Colonic mucosa (tissue), 4 donors: ENCODE measurements around the gene MYL3. TPM values are rescaled to one million over a fixed set of nuclear protein-coding genes. Genes with fewer than 3 reads are reported as not detected.

Experiments
- DNase-seq: peaks from one replicate; pipeline ENCODE4 v3.0.0-alpha.2; 2020
- H3K27ac ChIP-seq: fragments of 200-600 bp; one replicate; pipeline ENCODE4 v1.8.0; 2021
- H3K27me3 ChIP-seq: fragments of 200-600 bp; one replicate; pipeline ENCODE4 v1.8.0; 2021
- H3K36me3 ChIP-seq: fragments of 200-600 bp; one replicate; pipeline ENCODE4 v1.8.0; 2021
- H3K4me1 ChIP-seq: fragments of 200-600 bp; one replicate; pipeline ENCODE4 v1.8.0; 2021; ENCODE audit warnings: mild to moderate bottlenecking
- H3K4me3 ChIP-seq: fragments of 200-600 bp; one replicate; pipeline ENCODE4 v1.8.0; 2021
- H3K9ac ChIP-seq, 2 donors: one replicate each; pipeline ENCODE4 v1.7.0; 2013; ENCODE audit warnings: control low read depth in 2 of 2, low read depth in 2 of 2, low read length in 2 of 2
- H3K9me3 ChIP-seq: fragments of 200-600 bp; one replicate; pipeline ENCODE4 v1.8.0; 2021
- CTCF ChIP-seq: fragments of 200-600 bp; IDR thresholded peaks from one replicate; pipeline ENCODE4 v1.8.0; 2022; ENCODE audit warnings: antibody characterized with exemption, mild to moderate bottlenecking
- intact Hi-C: fragments of 100-400 bp; cut with DNase I; formaldehyde crosslinking; loops from one replicate; pipeline ENCODE4 v1.14.1; 2022
- total RNA-seq, 2 donors: library from RNA; stranded (reverse); fragmentation: NEBNext Ultra II Directional in 1 of 2; extraction: Animal tissue kit (Norgen Biotek cat#: 25700) in 1 of 2; gene quantifications; one replicate each; pipeline ENCODE4 v1.2.1, GENCODE V29; 2021
- donor health status: healthy.
- donor health status: DM: no; HTN: no; CAD: no.
- donor health status: DM: no; HTN: no; CAD: no.

Gene MYL3
- total RNA-seq, 2 donors from 2014 or later: 1.7 TPM; not detected in 1

DNA sequence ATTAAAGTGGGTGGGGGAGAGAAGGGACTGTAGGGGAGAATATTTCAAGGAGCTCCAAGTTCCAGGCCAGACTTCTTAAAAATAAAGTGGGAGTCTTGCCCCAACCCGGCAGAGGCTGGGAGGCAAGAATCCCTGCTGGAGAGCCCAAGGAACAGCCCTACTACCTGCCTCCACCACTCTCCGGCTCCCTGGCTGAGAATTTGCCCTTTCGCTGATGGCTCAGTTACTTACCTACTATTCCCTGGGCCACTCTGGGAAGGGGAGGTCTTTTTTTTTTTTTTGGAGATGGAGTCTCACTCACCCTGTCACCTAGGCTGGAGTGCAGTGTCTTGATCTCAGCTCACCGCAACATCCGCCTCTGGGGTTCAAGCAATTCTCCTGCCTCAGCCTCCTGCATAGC is 15.5 kb downstream of the MYL3 start:
- Histone ChIP-seq H3K9me3 (no peaks in the 10 kb centered on the region), H3K4me3 (no peak overlapping the region), H3K9ac (no peak overlapping the region), H3K4me1 (no peaks in the 10 kb centered on the region), H3K27ac (no peak overlapping the region), H3K36me3 (no peaks in the 10 kb centered on the region), H3K27me3 (no peaks in the 10 kb centered on the region)
- TF ChIP-seq CTCF: no peak
- no peak for DNase-seq
- intact Hi-C loops: no loop called here

DNA sequence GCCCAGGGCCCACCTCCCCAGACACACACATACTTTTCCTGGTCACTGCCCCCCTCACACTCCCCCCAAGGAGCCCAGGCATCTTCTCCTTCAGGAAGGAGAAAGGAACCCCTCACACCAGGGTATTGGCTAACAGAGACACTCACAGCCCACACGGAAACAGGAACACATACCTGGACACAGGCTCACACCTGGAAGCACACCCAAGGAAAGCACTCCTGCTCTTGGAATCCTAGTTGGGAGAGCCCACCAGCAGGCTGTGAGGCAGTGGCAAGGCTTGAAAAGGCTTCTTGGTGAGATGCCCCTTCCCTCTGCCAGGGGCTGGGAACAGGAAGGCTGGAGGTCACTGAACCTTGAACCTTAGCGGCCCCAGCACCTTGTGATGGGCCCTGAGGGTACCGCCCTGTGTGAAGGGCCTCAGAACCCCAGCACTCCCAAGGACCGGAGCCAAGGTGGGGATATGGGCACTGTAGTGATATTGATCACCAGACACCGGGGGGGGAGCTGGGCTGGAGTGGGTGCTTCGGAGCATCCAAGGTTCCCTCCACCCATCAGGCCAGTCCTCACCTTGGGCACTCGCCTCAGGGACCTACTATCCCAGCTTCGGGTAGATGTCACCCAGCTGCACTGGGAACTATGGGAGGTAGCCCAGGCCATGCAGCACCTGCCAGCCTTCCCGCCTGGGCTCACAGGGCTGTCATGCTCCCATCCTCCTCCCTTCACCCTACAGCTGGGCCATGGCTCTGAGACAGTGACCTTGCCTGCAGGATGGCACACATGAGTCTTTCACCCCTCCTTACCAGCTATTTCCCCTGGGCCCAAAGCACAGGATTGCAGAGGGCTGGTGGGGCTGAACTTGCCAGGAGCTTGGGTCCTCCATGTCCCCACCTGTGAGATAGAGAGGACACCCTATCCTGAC is 16.4 kb downstream of the MYL3 start:
- Histone ChIP-seq H3K4me1 (no peaks in the 10 kb centered on the region), H3K9me3 (no peaks in the 10 kb centered on the region), H3K36me3 (no peaks in the 10 kb centered on the region), H3K4me3 (peak overlapping the region; percentile 47), H3K27me3 (no peaks in the 10 kb centered on the region), H3K9ac (peak overlapping the region in 1 of 2 donors; percentile 79), H3K27ac (no peak overlapping the region)
- no peak for TF ChIP-seq CTCF
- peak; percentile 19 for DNase-seq
- intact Hi-C loops: no loop called here

DNA sequence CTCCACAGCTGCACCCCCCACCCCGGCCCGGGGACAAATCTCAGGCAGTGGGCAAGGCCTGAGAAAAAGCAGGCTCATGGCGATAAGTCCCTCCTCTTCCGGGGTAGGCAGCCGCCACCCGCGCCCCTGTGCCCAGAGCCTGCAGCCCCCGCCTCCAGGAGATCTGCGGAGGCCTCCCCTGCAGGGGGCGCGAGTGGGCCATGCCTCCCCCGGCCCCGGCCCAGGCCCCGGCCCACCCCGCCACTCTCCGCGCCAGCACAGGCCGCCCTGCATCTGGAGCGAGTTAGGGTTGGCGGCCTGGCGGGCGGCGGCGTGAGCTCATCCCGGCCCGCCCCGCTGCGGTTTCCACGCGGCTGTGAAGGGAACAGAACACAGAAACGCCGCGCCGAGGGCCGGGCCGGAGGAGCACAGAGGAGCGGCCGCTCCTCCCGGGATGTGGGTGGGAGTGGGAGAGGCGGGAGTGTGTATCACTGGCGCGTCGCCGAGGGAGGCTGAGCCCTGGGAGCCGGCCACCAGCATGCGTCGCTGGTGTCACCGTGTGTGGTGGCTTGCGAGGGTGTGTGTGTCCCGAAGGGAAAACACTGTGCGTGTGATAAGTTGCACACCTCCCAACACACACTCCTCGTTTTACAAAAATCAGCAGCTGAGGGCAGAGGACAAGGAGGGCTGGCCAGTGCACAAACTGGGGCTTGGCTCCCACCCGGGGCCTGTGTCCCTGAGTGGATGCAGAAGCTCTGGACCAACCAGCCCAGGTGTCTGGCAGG is 17.2 kb downstream of the MYL3 start:
- H3K4me1 ChIP-seq: no peaks in the 10 kb centered on the region
- H3K9ac ChIP-seq: peak overlapping the region; percentile 68 to 79
- no peaks in the 10 kb centered on the region for H3K36me3 ChIP-seq
- H3K27me3 ChIP-seq: no peaks in the 10 kb centered on the region
- peak overlapping the region; percentile 4 for H3K27ac ChIP-seq
- intact Hi-C loops: no loop called here
- peak; percentile 71 for DNase-seq
- H3K9me3 ChIP-seq: no peaks in the 10 kb centered on the region
- peak; percentile 46 for TF ChIP-seq CTCF
- peak overlapping the region; percentile 47 for H3K4me3 ChIP-seq

- TF ChIP-seq CTCF: no peak
- peak overlapping the region; percentile 47 for H3K4me3 ChIP-seq
Measured at GRCh38 chr3:46845397-46845859, 17.8 kb downstream of the MYL3 start.

DNA sequence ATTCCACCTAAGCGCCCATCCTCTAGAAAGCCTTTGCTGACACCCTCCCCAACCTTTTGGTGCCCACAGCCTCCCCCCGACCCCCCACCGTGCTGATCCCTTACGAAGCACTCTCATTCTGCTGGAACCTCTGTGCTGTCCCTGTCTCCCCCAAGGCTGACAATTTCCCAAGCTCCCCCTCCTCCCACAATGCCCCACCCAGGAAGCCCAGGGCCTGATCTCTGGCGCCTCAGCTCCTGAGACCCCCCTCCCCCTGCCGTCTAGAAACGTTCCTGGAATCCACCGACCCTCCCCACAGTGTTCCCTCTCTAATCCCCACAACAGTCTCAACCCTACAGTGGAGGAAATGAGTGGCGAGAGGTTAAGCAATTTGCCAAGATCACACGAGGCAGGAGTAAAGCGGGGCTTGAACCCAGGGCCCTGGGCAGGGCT is 18.3 kb downstream of the MYL3 start:
- no peak for DNase-seq
- H3K9me3 ChIP-seq: no peaks in the 10 kb centered on the region
- no peaks in the 10 kb centered on the region for H3K4me1 ChIP-seq
- no peak for TF ChIP-seq CTCF
- H3K4me3 ChIP-seq: no peak overlapping the region
- intact Hi-C loops: no loop called here
- H3K27ac ChIP-seq: peak overlapping the region; percentile 4
- no peaks in the 10 kb centered on the region for H3K36me3 ChIP-seq
- H3K9ac ChIP-seq: peak overlapping the region; percentile 68 to 79
- H3K27me3 ChIP-seq: no peaks in the 10 kb centered on the region

More at GRCh38 chr3:46845397-46845859, 17.8 kb downstream of the MYL3 start:
- H3K27ac ChIP-seq: peak overlapping the region; percentile 4
- H3K9ac ChIP-seq: peak overlapping the region; percentile 68 to 79
- peak; percentile 31 for DNase-seq
- no peaks in the 10 kb centered on the region for H3K27me3 ChIP-seq
- intact Hi-C loops: no loop called here
- no peaks in the 10 kb centered on the region for H3K9me3 ChIP-seq
- H3K4me1 ChIP-seq: no peaks in the 10 kb centered on the region
- no peaks in the 10 kb centered on the region for H3K36me3 ChIP-seq
